ENCODE measurements around the gene FEM1C. TPM values are rescaled to one million over a fixed set of nuclear protein-coding genes. Genes with fewer than 3 reads are reported as not detected.

The FEM1C gene
- total and polyA plus RNA-seq, 10 of the 15 experiments (the other 5 are each of a cell fraction or from before 2014, with no cell fraction given), result 1.9 to 15.6 (median 8.0) TPM

DNA sequence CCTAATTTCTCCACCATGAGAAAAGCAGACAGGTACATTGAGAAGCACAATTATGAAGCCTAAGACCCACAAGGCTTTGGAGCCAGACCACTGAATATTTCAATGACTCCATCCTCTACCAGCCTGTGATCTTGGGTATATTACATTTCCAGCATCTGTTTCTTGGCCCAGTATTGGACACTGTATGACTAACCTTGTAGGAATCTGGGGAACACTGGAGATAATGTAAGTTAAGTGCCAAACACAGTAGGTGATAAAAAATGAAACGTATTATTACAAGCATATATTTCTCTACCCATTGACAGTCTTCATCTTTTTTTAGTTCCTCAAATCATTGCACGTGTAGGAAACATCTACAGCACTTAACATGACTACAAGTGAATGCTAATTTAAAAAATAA lies 28.6 kb upstream of the FEM1C start:
- in situ Hi-C loops (cut with MboI), result no loop called here
- Histone ChIP-seq H2AFZ (ENCODE audit: control insufficient read depth, low read depth, low read length) (no peak overlapping the region), H3K4me1 (ENCODE audit: control insufficient read depth, insufficient read depth, low read length) (peaks cover 24% of the 10 kb centered on the region), H3K27me3 (replicated peaks in 1 of 2; ENCODE audit: control insufficient read depth in 2 of 2, insufficient read depth in 2 of 2, low read length in 1 of 2) (no peaks in the 10 kb centered on the region), H4K20me1 (ENCODE audit: control insufficient read depth, insufficient read depth) (no peaks in the 10 kb centered on the region), H3K27ac (ENCODE audit: control insufficient read depth, insufficient read depth) (no peak overlapping the region), H3K9me3 (replicated peaks; ENCODE audit: control insufficient read depth, insufficient read depth, low read length) (peaks cover 8% of the 10 kb centered on the region; the same call in 2 of the 3 replicates), H3K79me2 (ENCODE audit: control insufficient read depth, insufficient read depth, low read length) (no peaks in the 10 kb centered on the region), H3K4me2 (ENCODE audit: control insufficient read depth, insufficient read depth) (no peak overlapping the region), H3K4me3 (no peak overlapping the region), H3K9ac (ENCODE audit: control insufficient read depth, insufficient read depth, low read length) (no peak overlapping the region), H3K36me3 (ENCODE audit: control insufficient read depth in 2 of 2, insufficient read depth in 2 of 2, low read length in 1 of 2) (no peaks in the 10 kb centered on the region)
- BruUV-seq (replicated peaks), result no TSS peak
- CTCF ChIA-PET, result interaction anchor here (0.6 to 8.3 kb wide), 7 partner anchors 12 to 477 kb away, joined by 3 to 81 read pairs (median 5); partner anchors contain the start of gene TICAM2
- SMC1A ChIA-PET (ENCODE audit: uncharacterized antibody, unreplicated experiment), result interaction anchor here (0.8 to 11.4 kb wide), 10 partner anchors 9 to 263 kb away, joined by 3 to 156 read pairs (median 6); no protein-coding TSS in a partner anchor
- RAD21 ChIA-PET (ENCODE audit: unreplicated experiment), result interaction anchor here (0.6 to 7.7 kb wide), 9 partner anchors 8 to 264 kb away, joined by 3 to 66 read pairs (median 11); partner anchors contain the start of gene FEM1C
- 68% methylated on average over 2 of the region's 2 CpGs for WGBS (ENCODE audit: insufficient coverage, insufficient replicate concordance, low lambda C conversion rate, missing lambda C conversion rate)
- TF ChIP-seq SIN3A (IDR thresholded peaks at IDR 0.05; ENCODE audit: low read depth, low read length) (no peak), GATAD2B (conservative IDR thresholded peaks at IDR 0.05; ENCODE audit: low read depth) (no peak), MTA3 (IDR thresholded peaks at IDR 0.05; ENCODE audit: borderline replicate concordance, low read length) (no peak), EGR1 (IDR thresholded peaks at IDR 0.05; ENCODE audit: borderline replicate concordance in 1 of 2, low read depth in 2 of 2, low read length in 2 of 2) (no peak), TCF3 (IDR thresholded peaks at IDR 0.05; ENCODE audit: borderline replicate concordance, insufficient read depth, low read depth, low read length) (no peak), EED (IDR thresholded peaks at IDR 0.05; ENCODE audit: low read depth) (no peak), ASH2L (IDR thresholded peaks at IDR 0.05; ENCODE audit: borderline replicate concordance, low read depth) (no peak), PML (IDR thresholded peaks at IDR 0.05; ENCODE audit: low read length) (no peak), YBX1 (IDR thresholded peaks at IDR 0.05) (no peak), YY1 (IDR thresholded peaks at IDR 0.05; ENCODE audit: low read depth, low read length) (no peak), MTA2 (IDR thresholded peaks at IDR 0.05; ENCODE audit: low read depth) (no peak), ZZZ3 (IDR thresholded peaks at IDR 0.05; ENCODE audit: control insufficient read depth, insufficient read length, low read depth) (no peak), JUND (IDR thresholded peaks at IDR 0.05; ENCODE audit: low read depth, low read length) (no peak), GABPA (IDR thresholded peaks at IDR 0.05; ENCODE audit: low read depth) (no peak), RBBP5 (conservative IDR thresholded peaks at IDR 0.05) (no peak), MYC (IDR thresholded peaks at IDR 0.05; ENCODE audit: insufficient read depth, insufficient read length, insufficient replicate concordance, low read length, severe bottlenecking) (no peak)
- TF ChIP-seq, protein P1, sequence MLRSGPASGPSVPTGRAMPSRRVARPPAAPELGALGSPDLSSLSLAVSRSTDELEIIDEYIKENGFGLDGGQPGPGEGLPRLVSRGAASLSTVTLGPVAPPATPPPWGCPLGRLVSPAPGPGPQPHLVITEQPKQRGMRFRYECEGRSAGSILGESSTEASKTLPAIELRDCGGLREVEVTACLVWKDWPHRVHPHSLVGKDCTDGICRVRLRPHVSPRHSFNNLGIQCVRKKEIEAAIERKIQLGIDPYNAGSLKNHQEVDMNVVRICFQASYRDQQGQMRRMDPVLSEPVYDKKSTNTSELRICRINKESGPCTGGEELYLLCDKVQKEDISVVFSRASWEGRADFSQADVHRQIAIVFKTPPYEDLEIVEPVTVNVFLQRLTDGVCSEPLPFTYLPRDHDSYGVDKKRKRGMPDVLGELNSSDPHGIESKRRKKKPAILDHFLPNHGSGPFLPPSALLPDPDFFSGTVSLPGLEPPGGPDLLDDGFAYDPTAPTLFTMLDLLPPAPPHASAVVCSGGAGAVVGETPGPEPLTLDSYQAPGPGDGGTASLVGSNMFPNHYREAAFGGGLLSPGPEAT (IDR thresholded peaks at IDR 0.05; ENCODE audit: low read depth), result no peak
- TF ChIP-seq, protein P2, sequence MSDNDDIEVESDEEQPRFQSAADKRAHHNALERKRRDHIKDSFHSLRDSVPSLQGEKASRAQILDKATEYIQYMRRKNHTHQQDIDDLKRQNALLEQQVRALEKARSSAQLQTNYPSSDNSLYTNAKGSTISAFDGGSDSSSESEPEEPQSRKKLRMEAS (IDR thresholded peaks at IDR 0.05; ENCODE audit: low read depth, low read length), result no peak
- TF ChIP-seq, protein P3, sequence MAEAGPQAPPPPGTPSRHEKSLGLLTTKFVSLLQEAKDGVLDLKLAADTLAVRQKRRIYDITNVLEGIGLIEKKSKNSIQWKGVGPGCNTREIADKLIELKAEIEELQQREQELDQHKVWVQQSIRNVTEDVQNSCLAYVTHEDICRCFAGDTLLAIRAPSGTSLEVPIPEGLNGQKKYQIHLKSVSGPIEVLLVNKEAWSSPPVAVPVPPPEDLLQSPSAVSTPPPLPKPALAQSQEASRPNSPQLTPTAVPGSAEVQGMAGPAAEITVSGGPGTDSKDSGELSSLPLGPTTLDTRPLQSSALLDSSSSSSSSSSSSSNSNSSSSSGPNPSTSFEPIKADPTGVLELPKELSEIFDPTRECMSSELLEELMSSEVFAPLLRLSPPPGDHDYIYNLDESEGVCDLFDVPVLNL (IDR thresholded peaks at IDR 0.05; ENCODE audit: low read depth, low read length), result no peak
- intact Hi-C loops (cut with micrococcal nuclease; ENCODE audit: unreplicated experiment), result no loop called here
- POLR2A ChIA-PET, result interaction anchor here (1.6 kb wide), 1 partner anchor 199 kb away, joined by 4 read pairs; no protein-coding TSS in a partner anchor
- FAIRE-seq, result no peak
- no peak for ATAC-seq
- no peak for DNase-seq (ENCODE audit: low read depth, low spot score)

All from GM12878 (cell line).